Keratinocyte (primary cell): Measurements from ENCODE around the gene COL1A2.

Experiments used
- EZH2 ChIP-seq: IDR thresholded peaks from one replicate; pipeline ENCODE4 v1.6.1; 2012; ENCODE audit warnings: inconsistent platforms, mild to moderate bottlenecking, low read length, moderate library complexity
- TF ChIP-seq, protein P1 (sequence below), 3 experiments: IDR thresholded peaks in 1 of 3; conservative IDR thresholded peaks in 1 of 3; optimal IDR thresholded peaks in 1 of 3; 2 replicates in 2 of 3; 3 replicates in 1 of 3; pipeline versions ENCODE3 to v1.5.1; 2011; ENCODE audit warnings: low read length in 3 of 3, mild to moderate bottlenecking in 3 of 3, moderate library complexity in 2 of 3, control low read depth in 1 of 3, inconsistent platforms in 1 of 3; ENCODE audit not compliant: insufficient read depth in 2 of 3; ENCODE audit errors: extremely low read depth in 1 of 3

- TF ChIP-seq EZH2, result no peak
- TF ChIP-seq, protein P1, sequence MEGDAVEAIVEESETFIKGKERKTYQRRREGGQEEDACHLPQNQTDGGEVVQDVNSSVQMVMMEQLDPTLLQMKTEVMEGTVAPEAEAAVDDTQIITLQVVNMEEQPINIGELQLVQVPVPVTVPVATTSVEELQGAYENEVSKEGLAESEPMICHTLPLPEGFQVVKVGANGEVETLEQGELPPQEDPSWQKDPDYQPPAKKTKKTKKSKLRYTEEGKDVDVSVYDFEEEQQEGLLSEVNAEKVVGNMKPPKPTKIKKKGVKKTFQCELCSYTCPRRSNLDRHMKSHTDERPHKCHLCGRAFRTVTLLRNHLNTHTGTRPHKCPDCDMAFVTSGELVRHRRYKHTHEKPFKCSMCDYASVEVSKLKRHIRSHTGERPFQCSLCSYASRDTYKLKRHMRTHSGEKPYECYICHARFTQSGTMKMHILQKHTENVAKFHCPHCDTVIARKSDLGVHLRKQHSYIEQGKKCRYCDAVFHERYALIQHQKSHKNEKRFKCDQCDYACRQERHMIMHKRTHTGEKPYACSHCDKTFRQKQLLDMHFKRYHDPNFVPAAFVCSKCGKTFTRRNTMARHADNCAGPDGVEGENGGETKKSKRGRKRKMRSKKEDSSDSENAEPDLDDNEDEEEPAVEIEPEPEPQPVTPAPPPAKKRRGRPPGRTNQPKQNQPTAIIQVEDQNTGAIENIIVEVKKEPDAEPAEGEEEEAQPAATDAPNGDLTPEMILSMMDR (optimal IDR thresholded peaks at IDR 0.05 in 1 of 3, IDR thresholded peaks at IDR 0.05 in 1 of 3, conservative IDR thresholded peaks at IDR 0.05 in 1 of 3; ENCODE audit: extremely low read depth in 1 of 3, insufficient read depth in 2 of 3, low read length in 3 of 3), result no peak
These were observed 6.1 kb downstream of the COL1A2 start for GRCh38 chr7:94400643-94401427.
